H9 (cell line): ENCODE data around the gene LRP5. TPM values are rescaled to one million over a fixed set of nuclear protein-coding genes. Genes with fewer than 3 reads are reported as not detected.

Source experiments
- DNase-seq: peaks from one replicate; pipeline ENCODE4 v3.0.0-alpha.2; 2017
- H2AFZ ChIP-seq: one replicate; pipeline ENCODE4 v1.6.1; 2013; ENCODE audit warnings: mild to moderate bottlenecking, low read length, control low read depth, moderate library complexity
- H2AK5ac ChIP-seq: 2 replicates; pipeline ENCODE4 v1.6.1; 2013; ENCODE audit warnings: low read length, control low read depth, mixed read lengths; ENCODE audit not compliant: insufficient read length
- H2BK120ac ChIP-seq: one replicate; pipeline ENCODE4 v1.6.1; 2013; ENCODE audit warnings: low read depth, mild to moderate bottlenecking, low read length, control low read depth, inconsistent platforms; ENCODE audit not compliant: poor library complexity, severe bottlenecking
- H2BK12ac ChIP-seq: 2 replicates; pipeline ENCODE4 v1.6.1; 2013; ENCODE audit warnings: low read length, control low read depth, mixed read lengths, low read depth; ENCODE audit not compliant: insufficient read length
- H2BK15ac ChIP-seq: 2 replicates; pipeline ENCODE4 v1.6.1; 2013; ENCODE audit warnings: low read depth, low read length, control low read depth
- H2BK20ac ChIP-seq: one replicate; pipeline ENCODE4 v1.6.1; 2013; ENCODE audit warnings: low read depth, mild to moderate bottlenecking, low read length, control low read depth, inconsistent platforms; ENCODE audit not compliant: poor library complexity, severe bottlenecking
- H2BK5ac ChIP-seq: 2 replicates; pipeline ENCODE4 v1.6.1; 2013; ENCODE audit warnings: low read length, control low read depth, mixed read lengths; ENCODE audit not compliant: insufficient read length
- H3K14ac ChIP-seq: 2 replicates; pipeline ENCODE4 v1.6.1; 2013; ENCODE audit warnings: low read length, control low read depth; ENCODE audit not compliant: insufficient read depth
- H3K18ac ChIP-seq: 2 replicates; pipeline ENCODE4 v1.6.1; 2013; ENCODE audit warnings: low read depth, mild to moderate bottlenecking, mixed read lengths, low read length, control low read depth; ENCODE audit not compliant: insufficient read length
- H3K23ac ChIP-seq: 2 replicates; pipeline ENCODE4 v1.6.1; 2013; ENCODE audit warnings: low read length, control low read depth, mixed read lengths, low read depth; ENCODE audit not compliant: insufficient read length
- H3K23me2 ChIP-seq: 2 replicates; pipeline ENCODE4 v1.6.1; 2013; ENCODE audit warnings: low read depth, mild to moderate bottlenecking, mixed read lengths, low read length, control low read depth; ENCODE audit not compliant: insufficient read length, poor library complexity, severe bottlenecking
- H3K27ac ChIP-seq: 2 replicates; pipeline ENCODE4 v1.5.1; 2013; ENCODE audit warnings: low read length, control low read depth, mixed read lengths, low read depth; ENCODE audit not compliant: insufficient read length
- H3K27me3 ChIP-seq: 2 replicates; pipeline ENCODE4 v1.6.1; 2013; ENCODE audit warnings: low read length, control low read depth, inconsistent platforms; ENCODE audit not compliant: insufficient read depth
- H3K4ac ChIP-seq: 2 replicates; pipeline ENCODE4 v1.6.1; 2013; ENCODE audit warnings: low read depth, mild to moderate bottlenecking, control low read depth, inconsistent platforms, low read length, moderate library complexity
- H3K4me1 ChIP-seq: 2 replicates; pipeline ENCODE4 v1.6.1; 2013; ENCODE audit warnings: low read length, control low read depth, inconsistent platforms; ENCODE audit not compliant: insufficient read depth
- H3K4me2 ChIP-seq: 2 replicates; pipeline ENCODE4 v1.6.1; 2013; ENCODE audit warnings: low read length, control low read depth, mixed read lengths; ENCODE audit not compliant: insufficient read length, insufficient read depth
- H3K56ac ChIP-seq: 2 replicates; pipeline ENCODE4 v1.6.1; 2013; ENCODE audit warnings: low read depth, mild to moderate bottlenecking, mixed read lengths, low read length, control low read depth; ENCODE audit not compliant: insufficient read length
- H3K79me1 ChIP-seq: 2 replicates; pipeline ENCODE4 v1.6.1; 2013; ENCODE audit warnings: low read depth, mild to moderate bottlenecking, moderate library complexity, low read length, control low read depth, inconsistent platforms; ENCODE audit not compliant: insufficient read depth, poor library complexity, severe bottlenecking
- H3K79me2 ChIP-seq: 2 replicates; pipeline ENCODE4 v1.6.1; 2013; ENCODE audit warnings: low read length, control low read depth, inconsistent platforms; ENCODE audit not compliant: insufficient read depth
- H3K9ac ChIP-seq: 2 replicates; pipeline ENCODE4 v1.6.1; 2013; ENCODE audit warnings: low read length, control low read depth, mixed read lengths; ENCODE audit not compliant: insufficient read length; ENCODE audit errors: extremely low read depth
- H3K9me3 ChIP-seq: one replicate; pipeline ENCODE4 v1.6.1; 2013; ENCODE audit warnings: low read depth, low read length, inconsistent platforms; ENCODE audit not compliant: control insufficient read depth
- H3T11ph ChIP-seq: one replicate; pipeline ENCODE4 v1.6.1; 2013; ENCODE audit warnings: mild to moderate bottlenecking, low read length, control low read depth, inconsistent platforms
- H4K20me1 ChIP-seq: one replicate; pipeline ENCODE4 v1.6.1; 2013; ENCODE audit not compliant: control insufficient read depth, insufficient read length, insufficient read depth
- H4K5ac ChIP-seq: 2 replicates; pipeline ENCODE4 v1.6.1; 2013; ENCODE audit warnings: low read depth, mild to moderate bottlenecking, mixed read lengths, low read length, control low read depth; ENCODE audit not compliant: insufficient read length
- H4K8ac ChIP-seq: replicated peaks from 2 replicates; pipeline ENCODE4 v1.6.1; 2013; ENCODE audit warnings: low read length, control low read depth, mixed read lengths, low read depth; ENCODE audit not compliant: insufficient read length
- H4K91ac ChIP-seq: 2 replicates; pipeline ENCODE4 v1.6.1; 2013; ENCODE audit warnings: low read depth, mild to moderate bottlenecking, moderate library complexity, mixed read lengths, low read length, control low read depth; ENCODE audit not compliant: insufficient read length
- H3K27ac Mint-ChIP-seq, 3 experiments: 2 replicates in 2 of 3; 3 replicates in 1 of 3; pipeline ENCODE4 v1.8.0; 2020 to 2021; ENCODE audit warnings: mixed read lengths in 3 of 3, mild to moderate bottlenecking in 1 of 3, moderate library complexity in 1 of 3
- H3K27me3 Mint-ChIP-seq: 2 replicates; pipeline ENCODE4 v1.8.0; 2021; ENCODE audit warnings: low read depth, mild to moderate bottlenecking, moderate library complexity, mixed read lengths
- H3K36me3 Mint-ChIP-seq, 3 experiments: 2 replicates in 2 of 3; 3 replicates in 1 of 3; pipeline ENCODE4 v1.8.0; 2020 to 2021; ENCODE audit warnings: low read depth in 3 of 3, mixed read lengths in 3 of 3; ENCODE audit not compliant: insufficient read depth in 1 of 3
- H3K4me1 Mint-ChIP-seq, 2 experiments: 2 replicates each; pipeline ENCODE4 v1.8.0; 2020; ENCODE audit warnings: mixed read lengths in 2 of 2
- H3K4me3 Mint-ChIP-seq, 2 experiments: 2 replicates in 1 of 2; 3 replicates in 1 of 2; pipeline ENCODE4 v1.8.0; 2020 to 2021; ENCODE audit warnings: mild to moderate bottlenecking in 2 of 2, mixed read lengths in 2 of 2, moderate library complexity in 1 of 2
- H3K9me3 Mint-ChIP-seq, 2 experiments: 2 replicates in 1 of 2; 3 replicates in 1 of 2; pipeline ENCODE4 v1.8.0; 2020; ENCODE audit warnings: mild to moderate bottlenecking in 2 of 2, mixed read lengths in 2 of 2, moderate library complexity in 1 of 2
- WGBS: extraction: QIAGEN DNeasy Blood & Tissue Kit; methylation state at CpG from one replicate; pipeline ENCODE4 v1.1.7; 2013; ENCODE audit warnings: missing lambda C conversion rate, low lambda C conversion rate, mixed read lengths; ENCODE audit not compliant: insufficient read length; ENCODE audit errors: extremely low coverage; 5-methylcytosine and 5-hydroxymethylcytosine counted together
- total RNA-seq: library from RNA; stranded (reverse); gene quantifications from 2 replicates; pipeline ENCODE4 v1.2.1, GENCODE V29; 2021
- TF ChIP-seq, protein P1 (sequence below): fragments of 200-600 bp; sonication (generic); conservative IDR thresholded peaks from 3 replicates; pipeline ENCODE4 v1.8.0; 2021; ENCODE audit warnings: antibody characterized with exemption, mild to moderate bottlenecking

The LRP5 gene
- total RNA-seq, 1 experiment from 2014 or later: 38.4 TPM

- H3K9me3 Mint-ChIP-seq: peaks cover 13 to 15% of the 10 kb centered on the region in 2 experiments
- Histone ChIP-seq H2AK5ac (no peak overlapping the region), H3K4ac (no peak overlapping the region), H3K79me2 (no peaks in the 10 kb centered on the region), H3K9ac (no peak overlapping the region), H2BK120ac (no peak overlapping the region), H3K4me1 (no peaks in the 10 kb centered on the region), H3K23me2 (no peaks in the 10 kb centered on the region), H3T11ph (no peak overlapping the region), H3K79me1 (no peaks in the 10 kb centered on the region), H3K27me3 (no peaks in the 10 kb centered on the region), H4K20me1 (no peaks in the 10 kb centered on the region), H3K9me3 (peaks cover 10% of the 10 kb centered on the region), H3K18ac (no peak overlapping the region), H3K14ac (no peak overlapping the region), H3K23ac (no peak overlapping the region), H3K27ac (no peak overlapping the region), H2BK15ac (no peak overlapping the region), H2BK20ac (no peak overlapping the region), H4K91ac (no peak overlapping the region), H4K5ac (no peak overlapping the region), H3K56ac (no peak overlapping the region), H2BK5ac (no peak overlapping the region), H2BK12ac (no peak overlapping the region), H2AFZ (no peak overlapping the region), H4K8ac (no peak overlapping the region), H3K4me2 (no peak overlapping the region)
- peaks cover 34 to 64% (median 51%) of the 10 kb centered on the region in 3 experiments for H3K36me3 Mint-ChIP-seq
- no peaks in the 10 kb centered on the region for H3K27me3 Mint-ChIP-seq
- no peak for DNase-seq
- no peaks in the 10 kb centered on the region for H3K4me1 Mint-ChIP-seq
- H3K4me3 Mint-ChIP-seq: no peak overlapping the region
- TF ChIP-seq, protein P1, sequence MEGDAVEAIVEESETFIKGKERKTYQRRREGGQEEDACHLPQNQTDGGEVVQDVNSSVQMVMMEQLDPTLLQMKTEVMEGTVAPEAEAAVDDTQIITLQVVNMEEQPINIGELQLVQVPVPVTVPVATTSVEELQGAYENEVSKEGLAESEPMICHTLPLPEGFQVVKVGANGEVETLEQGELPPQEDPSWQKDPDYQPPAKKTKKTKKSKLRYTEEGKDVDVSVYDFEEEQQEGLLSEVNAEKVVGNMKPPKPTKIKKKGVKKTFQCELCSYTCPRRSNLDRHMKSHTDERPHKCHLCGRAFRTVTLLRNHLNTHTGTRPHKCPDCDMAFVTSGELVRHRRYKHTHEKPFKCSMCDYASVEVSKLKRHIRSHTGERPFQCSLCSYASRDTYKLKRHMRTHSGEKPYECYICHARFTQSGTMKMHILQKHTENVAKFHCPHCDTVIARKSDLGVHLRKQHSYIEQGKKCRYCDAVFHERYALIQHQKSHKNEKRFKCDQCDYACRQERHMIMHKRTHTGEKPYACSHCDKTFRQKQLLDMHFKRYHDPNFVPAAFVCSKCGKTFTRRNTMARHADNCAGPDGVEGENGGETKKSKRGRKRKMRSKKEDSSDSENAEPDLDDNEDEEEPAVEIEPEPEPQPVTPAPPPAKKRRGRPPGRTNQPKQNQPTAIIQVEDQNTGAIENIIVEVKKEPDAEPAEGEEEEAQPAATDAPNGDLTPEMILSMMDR: no peak
- no CpG with 5 or more reads among the region's 3 CpGs for WGBS
- H3K27ac Mint-ChIP-seq: no peak overlapping the region
These were observed 117.3 kb downstream of the LRP5 start for GRCh38 chr11:68429661-68430060.
